NCI-H446 (cell line): Measurements from ENCODE around the gene TANK.
A peak's percentile ranks its signal among the peaks of the same experiment; 100 is the strongest.

ENCODE experiments used
- DNase-seq, 2 experiments: peaks; one replicate each; lab custom pipeline; 2025; lab: John Stamatoyannopoulos, UW

TANK gene

GRCh38 chr2:161133366-161133765, 26.9 kb upstream of the TANK start:
- DNase-seq: no peak

- DNase-seq: peak; percentile 53 to 71
Observed at GRCh38 chr2:161134547-161135518, 25.4 kb upstream of the TANK start.

- no peak for DNase-seq
Observed at GRCh38 chr2:161135951-161136593, 24.2 kb upstream of the TANK start.

- DNase-seq: no peak
Observed at GRCh38 chr2:161136696-161137324, 23.4 kb upstream of the TANK start.

- no peak for DNase-seq
Observed at GRCh38 chr2:161138429-161138828, 21.8 kb upstream of the TANK start.

GRCh38 chr2:161139098-161139987, 20.9 kb upstream of the TANK start:
- peak in 1 of 2 experiments; percentile 2 for DNase-seq

- DNase-seq: no peak
Observed at GRCh38 chr2:161141033-161141432, 19.2 kb upstream of the TANK start.

GRCh38 chr2:161146209-161146775, 13.9 kb upstream of the TANK start:
- no peak for DNase-seq

- peak in 1 of 2 experiments; percentile 5 for DNase-seq
Observed at GRCh38 chr2:161146996-161147395, 13.2 kb upstream of the TANK start.

- no peak for DNase-seq
Observed at GRCh38 chr2:161147856-161148255, 12.4 kb upstream of the TANK start.

- no peak for DNase-seq
Observed at GRCh38 chr2:161150704-161151103, 9.5 kb upstream of the TANK start.

GRCh38 chr2:161152302-161152701, 7.9 kb upstream of the TANK start:
- no peak for DNase-seq

GRCh38 chr2:161158882-161159281, 1.3 kb upstream of the TANK start:
- peak in 1 of 2 experiments; percentile 6 for DNase-seq

- no peak for DNase-seq
Observed at GRCh38 chr2:161159456-161160225, 587 bp upstream of the TANK start.

- no peak for DNase-seq
Observed at GRCh38 chr2:161161074-161161706, 962 bp downstream of the TANK start.

GRCh38 chr2:161163440-161163839, 3.2 kb downstream of the TANK start:
- no peak for DNase-seq

GRCh38 chr2:161164161-161164560, 3.9 kb downstream of the TANK start:
- DNase-seq: no peak

- no peak for DNase-seq
Observed at GRCh38 chr2:161165266-161165665, 5.0 kb downstream of the TANK start.

GRCh38 chr2:161165811-161166210, 5.6 kb downstream of the TANK start:
- no peak for DNase-seq
